Coronary artery (tissue), 2 donors: ENCODE data around the gene GAGE12J.
"Not testable (repeated sequence)": the region's sequence is repeated elsewhere in the genome, so short reads cannot be mapped to it uniquely, and the experiment has no call there.

Experiments
- DNase-seq: peaks from one replicate; pipeline ENCODE4 v3.0.0-alpha.2; 2017; ENCODE audit warnings: low spot score
- H3K27ac ChIP-seq, 2 donors: fragments of 200-600 bp; sonication (generic); one replicate each; pipeline ENCODE4 v1.5.1; 2016 to 2019
- H3K4me3 ChIP-seq: fragments of 200-600 bp; sonication (generic); 2 replicates; pipeline ENCODE4 v1.5.1; 2016; ENCODE audit warnings: mild to moderate bottlenecking, moderate library complexity
- TF ChIP-seq, protein P1 (sequence below): fragments of 200-600 bp; sonication (generic); IDR thresholded peaks from one replicate; pipeline ENCODE4 v1.5.1; 2019; ENCODE audit warnings: antibody characterized with exemption

Gene GAGE12J

DNA sequence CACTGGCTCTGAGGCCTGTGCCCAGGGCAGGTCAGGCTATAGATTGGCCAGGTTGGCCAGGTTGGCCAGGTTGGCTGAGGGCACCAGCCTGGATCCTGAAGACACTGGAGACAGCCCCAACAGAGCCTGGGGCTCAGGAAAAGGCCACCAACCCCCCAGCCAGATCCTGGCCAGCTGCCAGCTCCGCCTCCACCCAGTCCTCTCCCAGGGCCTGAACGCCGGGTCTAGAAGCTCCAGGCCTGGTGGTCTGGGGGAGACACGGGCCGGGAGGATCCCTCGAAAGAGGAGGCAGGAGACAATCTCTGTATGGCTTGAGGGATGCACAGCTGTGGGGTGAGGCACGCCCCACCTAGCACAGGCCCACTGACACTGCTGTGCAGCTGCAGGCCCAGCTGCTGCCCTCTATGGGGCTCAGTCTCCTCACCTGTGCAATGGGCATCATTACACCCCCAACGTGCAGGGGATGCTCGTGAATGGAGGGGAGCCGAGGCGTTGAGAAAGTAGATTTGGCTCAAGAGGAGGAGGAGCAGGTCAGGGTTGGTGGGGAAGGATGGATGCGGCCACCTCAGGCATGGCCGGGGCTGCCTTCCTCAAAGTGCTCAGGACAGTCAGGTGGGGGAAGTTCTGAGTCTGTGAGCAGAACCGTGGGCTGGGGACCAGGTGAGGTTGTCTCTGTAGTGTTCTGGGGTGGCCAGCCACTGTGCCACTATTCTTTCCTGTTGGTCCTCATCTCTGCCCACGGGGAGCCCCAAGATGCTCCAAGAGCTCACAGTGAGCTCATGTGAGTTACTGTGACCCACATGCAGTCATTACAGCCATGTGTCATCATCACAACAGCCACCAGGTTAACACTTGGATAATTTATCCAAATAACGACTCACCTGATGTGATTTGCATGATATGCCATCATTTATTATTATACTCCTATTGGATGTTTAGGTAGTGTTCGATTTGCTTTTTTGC, 29.2 kb upstream of the GAGE12J start:
- no peak for DNase-seq
- TF ChIP-seq, protein P1, sequence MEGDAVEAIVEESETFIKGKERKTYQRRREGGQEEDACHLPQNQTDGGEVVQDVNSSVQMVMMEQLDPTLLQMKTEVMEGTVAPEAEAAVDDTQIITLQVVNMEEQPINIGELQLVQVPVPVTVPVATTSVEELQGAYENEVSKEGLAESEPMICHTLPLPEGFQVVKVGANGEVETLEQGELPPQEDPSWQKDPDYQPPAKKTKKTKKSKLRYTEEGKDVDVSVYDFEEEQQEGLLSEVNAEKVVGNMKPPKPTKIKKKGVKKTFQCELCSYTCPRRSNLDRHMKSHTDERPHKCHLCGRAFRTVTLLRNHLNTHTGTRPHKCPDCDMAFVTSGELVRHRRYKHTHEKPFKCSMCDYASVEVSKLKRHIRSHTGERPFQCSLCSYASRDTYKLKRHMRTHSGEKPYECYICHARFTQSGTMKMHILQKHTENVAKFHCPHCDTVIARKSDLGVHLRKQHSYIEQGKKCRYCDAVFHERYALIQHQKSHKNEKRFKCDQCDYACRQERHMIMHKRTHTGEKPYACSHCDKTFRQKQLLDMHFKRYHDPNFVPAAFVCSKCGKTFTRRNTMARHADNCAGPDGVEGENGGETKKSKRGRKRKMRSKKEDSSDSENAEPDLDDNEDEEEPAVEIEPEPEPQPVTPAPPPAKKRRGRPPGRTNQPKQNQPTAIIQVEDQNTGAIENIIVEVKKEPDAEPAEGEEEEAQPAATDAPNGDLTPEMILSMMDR, result no peak
- no peak overlapping the region for H3K27ac ChIP-seq
- H3K4me3 ChIP-seq, result no peak overlapping the region

DNA sequence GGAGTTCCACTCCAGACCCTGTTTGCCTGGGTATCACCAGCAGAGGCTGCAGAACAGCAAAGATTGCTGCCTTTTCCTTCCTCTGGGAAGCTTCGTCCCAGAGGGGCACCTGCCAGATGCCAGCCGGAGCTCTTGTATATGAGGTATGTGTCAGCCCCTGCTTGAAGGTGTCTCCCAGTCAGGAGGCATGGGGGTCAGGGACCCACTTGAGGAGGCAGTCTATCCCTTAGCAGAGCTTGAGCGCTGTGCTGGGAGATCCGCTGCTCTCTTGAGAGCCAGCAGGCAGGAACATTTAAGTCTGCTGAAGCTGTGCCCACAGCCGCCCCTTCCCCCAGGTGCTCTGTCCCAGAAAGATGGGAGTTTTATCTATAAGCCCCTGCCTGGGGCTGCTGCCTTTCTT, 22.5 kb upstream of the GAGE12J start:
- H3K4me3 ChIP-seq, DNase-seq, H3K27ac ChIP-seq: not testable (repeated sequence)

DNA sequence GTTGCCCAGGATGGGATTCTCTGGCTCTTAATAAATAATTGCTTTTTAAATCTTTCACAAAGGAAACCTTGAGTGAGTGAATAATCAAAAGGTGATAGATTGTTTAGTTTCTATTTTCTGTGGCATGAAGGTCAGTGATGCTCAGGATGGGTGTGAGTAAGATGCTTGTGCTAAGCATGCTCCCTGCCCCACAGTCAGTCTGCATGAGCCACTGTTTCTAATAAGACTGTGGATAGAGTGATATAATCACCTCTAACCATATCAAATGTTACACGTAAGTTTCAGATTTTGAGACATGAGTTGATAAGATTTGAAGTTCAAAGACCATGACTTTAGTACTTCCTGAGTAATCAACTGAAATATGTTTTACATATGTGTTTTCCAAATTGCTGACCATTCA, 21.1 kb upstream of the GAGE12J start:
- Histone ChIP-seq H3K27ac (no peak overlapping the region), H3K4me3 (no peak overlapping the region)
- TF ChIP-seq, protein P1, result no peak
- DNase-seq, result no peak

DNA sequence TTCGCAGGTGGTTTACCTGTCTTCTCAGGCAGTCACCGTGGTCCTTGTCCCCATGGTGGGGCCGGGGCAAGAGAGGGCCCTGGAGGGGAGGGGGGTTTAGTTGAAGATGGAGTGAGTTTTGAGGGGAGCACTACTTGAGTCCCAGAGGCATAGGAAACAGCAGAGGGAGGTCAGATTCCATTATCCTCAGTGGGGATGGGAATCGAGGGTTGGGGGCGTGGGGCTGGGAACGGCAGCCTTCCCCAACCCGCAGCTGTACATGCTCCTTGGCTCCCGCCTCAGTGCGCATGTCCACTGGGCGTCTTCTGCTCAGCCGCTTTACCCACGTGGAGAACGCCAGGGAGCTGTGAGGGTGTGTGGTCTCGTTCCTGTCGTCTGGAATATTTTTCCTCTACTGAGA, 18.5 kb upstream of the GAGE12J start, which contains the start of gene GAGE10:
Gene GAGE10 (plus strand): TSS at position 301 of the 400 bp plus-strand sequence. CDS start 1,214 bp downstream, outside the sequence.
- H3K4me3 ChIP-seq, result no peak within 1 kb of the TSS
- no peak within 1 kb of the TSS for H3K27ac ChIP-seq
- TF ChIP-seq, protein P1, result no peak
- no peak for DNase-seq

DNA sequence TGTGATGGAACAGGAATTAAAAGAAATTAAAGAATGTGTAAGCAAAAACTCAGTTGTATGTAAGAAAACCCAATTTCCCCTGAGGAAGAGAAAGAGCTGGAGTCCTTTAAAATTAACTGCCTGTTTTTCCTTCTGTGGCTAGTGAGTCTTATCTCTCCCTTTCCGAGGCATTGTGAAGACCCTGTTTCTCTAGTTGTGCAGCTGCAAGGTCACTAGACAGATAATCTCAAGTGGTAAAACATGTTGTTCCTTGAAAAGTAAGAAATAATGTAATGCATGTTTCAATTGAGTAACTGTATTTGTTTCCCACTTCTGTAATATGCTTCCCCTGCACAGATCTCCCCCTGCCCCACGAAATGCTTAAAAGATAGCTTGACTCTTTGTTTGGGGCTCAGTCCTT, 14.1 kb upstream of the GAGE12J start:
- not testable (repeated sequence) for H3K4me3 ChIP-seq, DNase-seq, H3K27ac ChIP-seq

DNA sequence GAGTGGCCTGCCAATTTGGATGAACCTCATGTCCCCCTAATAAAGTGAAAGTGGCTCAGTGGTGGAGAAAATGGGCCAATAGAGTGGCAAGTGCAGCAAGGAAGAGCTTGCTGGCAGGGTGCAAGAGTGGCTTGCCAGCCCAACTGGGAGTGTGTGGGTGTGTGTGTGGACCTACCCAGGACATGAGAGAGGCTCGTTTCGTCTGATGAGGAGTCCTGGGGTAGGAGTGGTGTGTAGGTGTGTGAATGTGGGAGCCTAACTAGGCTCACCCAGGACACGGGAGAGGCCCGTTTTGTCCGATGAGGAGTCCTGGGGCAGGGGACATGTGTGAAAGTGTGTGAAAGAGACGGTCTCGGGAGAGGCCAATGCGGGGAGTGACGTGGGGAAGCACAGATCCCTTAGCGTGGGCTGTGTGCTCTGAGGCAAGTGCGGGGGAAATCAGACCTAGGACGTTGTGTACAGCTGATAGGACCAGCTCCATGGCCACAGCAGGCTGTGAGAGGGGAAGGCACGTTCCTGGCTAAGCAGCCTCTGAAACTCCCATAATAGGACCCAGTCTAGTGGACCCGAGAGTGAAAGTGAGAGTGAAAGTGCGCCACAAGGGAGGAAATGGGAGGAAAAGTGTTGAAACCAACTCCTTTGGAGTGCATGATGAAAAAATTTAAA, 13.1 kb upstream of the GAGE12J start:
- H3K27ac ChIP-seq, result peak overlapping the region; percentile 25 to 69
- peak overlapping the region; percentile 69 for H3K4me3 ChIP-seq
- TF ChIP-seq, protein P1, result no peak
- no peak for DNase-seq

DNA sequence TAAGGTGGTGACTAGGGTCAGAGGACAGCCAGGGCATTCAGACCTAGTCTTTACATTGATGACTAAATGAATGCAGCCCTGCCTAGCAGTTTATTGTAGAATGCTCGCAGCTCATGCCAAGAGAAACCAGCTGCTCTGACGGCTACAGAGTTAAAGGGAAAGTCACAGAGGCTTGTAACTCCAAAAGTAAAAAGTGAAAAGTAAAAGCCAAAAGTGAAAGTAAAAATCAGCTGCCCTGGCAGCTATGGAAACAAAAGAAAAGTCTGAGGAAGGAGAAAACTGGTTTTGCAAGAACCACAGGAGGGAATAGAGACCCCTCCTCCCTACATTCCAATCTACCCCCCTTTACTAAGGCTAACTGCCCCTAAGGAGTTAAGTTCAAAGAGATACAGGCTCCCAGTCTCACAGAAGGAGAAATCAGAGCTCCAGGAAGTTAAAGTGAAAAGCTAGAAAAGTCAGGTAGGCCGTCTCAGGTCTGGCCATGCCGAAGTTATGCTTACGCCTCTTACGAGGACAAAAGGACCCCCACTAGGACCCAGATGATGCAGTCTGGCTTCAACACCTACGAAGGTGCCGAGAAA, 12.3 kb upstream of the GAGE12J start:
- Histone ChIP-seq H3K4me3 (peak overlapping the region; percentile 69), H3K27ac (peak overlapping the region; percentile 25 to 69)
- DNase-seq, result no peak
- TF ChIP-seq, protein P1, result no peak
